Measurements from ENCODE around the gene SVOPL.

The SVOPL gene

GRCh38 chr7:138613630-138614029 lies 87.5 kb downstream of the SVOPL start:
- 98% methylated on average over 2 of the region's 2 CpGs for WGBS, 2 experiments
- Histone ChIP-seq H3K27ac (ENCODE audit: insufficient read depth, low read depth, low read length, poor library complexity, severe bottlenecking) (no peak overlapping the region), H3K9me3 (ENCODE audit: control insufficient read depth, low read length) (no peaks in the 10 kb centered on the region)

GRCh38 chr7:138610671-138611170 lies 90.4 kb downstream of the SVOPL start:
- Histone ChIP-seq H3K36me3 (ENCODE audit: control insufficient read depth, insufficient read depth, low read length) (no peaks in the 10 kb centered on the region), H3K9me3 (ENCODE audit: control insufficient read depth, low read length) (peaks cover 2% of the 10 kb centered on the region), H3K27ac (ENCODE audit: insufficient read depth, low read depth, low read length, poor library complexity, severe bottlenecking) (no peak overlapping the region), H3K27me3 (ENCODE audit: control insufficient read depth, insufficient read depth, low read length, poor library complexity, severe bottlenecking) (no peaks in the 10 kb centered on the region), H3K4me1 (ENCODE audit: control insufficient read depth, insufficient read depth, low read length) (no peaks in the 10 kb centered on the region), H3K4me3 (ENCODE audit: insufficient read depth, low read depth, low read length) (no peak overlapping the region)
- 94% methylated on average over 7 of the region's 7 CpGs for WGBS, 2 experiments

More at GRCh38 chr7:138613630-138614029, 87.5 kb downstream of the SVOPL start:
- Histone ChIP-seq H3K27me3 (ENCODE audit: control insufficient read depth, insufficient read depth, low read length, poor library complexity, severe bottlenecking) (no peaks in the 10 kb centered on the region), H3K4me3 (ENCODE audit: insufficient read depth, low read depth, low read length) (no peak overlapping the region), H3K36me3 (ENCODE audit: control insufficient read depth, insufficient read depth, low read length) (no peaks in the 10 kb centered on the region), H3K4me1 (ENCODE audit: control insufficient read depth, insufficient read depth, low read length) (no peaks in the 10 kb centered on the region)

GRCh38 chr7:138608275-138608674 lies 92.9 kb downstream of the SVOPL start:
- H3K9me3 ChIP-seq (ENCODE audit: control insufficient read depth, low read length) = peaks cover 2% of the 10 kb centered on the region
- no peaks in the 10 kb centered on the region for H3K4me1 ChIP-seq (ENCODE audit: control insufficient read depth, insufficient read depth, low read length)
- 95% methylated on average over 11 of the region's 12 CpGs for WGBS, 2 experiments
- H3K27me3 ChIP-seq (ENCODE audit: control insufficient read depth, insufficient read depth, low read length, poor library complexity, severe bottlenecking) = no peaks in the 10 kb centered on the region
- no peak overlapping the region for H3K27ac ChIP-seq (ENCODE audit: insufficient read depth, low read depth, low read length, poor library complexity, severe bottlenecking)
- no peaks in the 10 kb centered on the region for H3K36me3 ChIP-seq (ENCODE audit: control insufficient read depth, insufficient read depth, low read length)
- no peak overlapping the region for H3K4me3 ChIP-seq (ENCODE audit: insufficient read depth, low read depth, low read length)

GRCh38 chr7:138607216-138608126 lies 93.7 kb downstream of the SVOPL start:
- no peaks in the 10 kb centered on the region for H3K4me1 ChIP-seq (ENCODE audit: control insufficient read depth, insufficient read depth, low read length)
- H3K9me3 ChIP-seq (ENCODE audit: control insufficient read depth, low read length) = peaks cover 2% of the 10 kb centered on the region
- H3K27ac ChIP-seq (ENCODE audit: insufficient read depth, low read depth, low read length, poor library complexity, severe bottlenecking) = no peak overlapping the region
- H3K27me3 ChIP-seq (ENCODE audit: control insufficient read depth, insufficient read depth, low read length, poor library complexity, severe bottlenecking) = no peaks in the 10 kb centered on the region
- no peak overlapping the region for H3K4me3 ChIP-seq (ENCODE audit: insufficient read depth, low read depth, low read length)
- WGBS, 2 experiments = 94 to 97% methylated on average over 11 of the region's 11 CpGs
- no peaks in the 10 kb centered on the region for H3K36me3 ChIP-seq (ENCODE audit: control insufficient read depth, insufficient read depth, low read length)

GRCh38 chr7:138606236-138606635 lies 94.9 kb downstream of the SVOPL start:
- Histone ChIP-seq H3K9me3 (ENCODE audit: control insufficient read depth, low read length) (peaks cover 2% of the 10 kb centered on the region), H3K27me3 (ENCODE audit: control insufficient read depth, insufficient read depth, low read length, poor library complexity, severe bottlenecking) (no peaks in the 10 kb centered on the region), H3K27ac (ENCODE audit: insufficient read depth, low read depth, low read length, poor library complexity, severe bottlenecking) (no peak overlapping the region), H3K4me3 (ENCODE audit: insufficient read depth, low read depth, low read length) (no peak overlapping the region), H3K4me1 (ENCODE audit: control insufficient read depth, insufficient read depth, low read length) (no peaks in the 10 kb centered on the region), H3K36me3 (ENCODE audit: control insufficient read depth, insufficient read depth, low read length) (no peaks in the 10 kb centered on the region)
- 92 to 94% methylated on average over 3 of the region's 3 CpGs for WGBS, 2 experiments

- no peak overlapping the region for H3K4me3 ChIP-seq (ENCODE audit: insufficient read depth, low read depth, low read length)
- no peaks in the 10 kb centered on the region for H3K36me3 ChIP-seq (ENCODE audit: control insufficient read depth, insufficient read depth, low read length)
- H3K27ac ChIP-seq (ENCODE audit: insufficient read depth, low read depth, low read length, poor library complexity, severe bottlenecking) = no peak overlapping the region
- peaks cover 2% of the 10 kb centered on the region for H3K9me3 ChIP-seq (ENCODE audit: control insufficient read depth, low read length)
- no peaks in the 10 kb centered on the region for H3K4me1 ChIP-seq (ENCODE audit: control insufficient read depth, insufficient read depth, low read length)
- 91 to 95% methylated on average over 8 of the region's 8 CpGs for WGBS, 2 experiments
- no peaks in the 10 kb centered on the region for H3K27me3 ChIP-seq (ENCODE audit: control insufficient read depth, insufficient read depth, low read length, poor library complexity, severe bottlenecking)
Observed at GRCh38 chr7:138603549-138604318, 97.4 kb downstream of the SVOPL start.

- H3K4me3 ChIP-seq (ENCODE audit: insufficient read depth, low read depth, low read length) = no peak overlapping the region
- no peaks in the 10 kb centered on the region for H3K4me1 ChIP-seq (ENCODE audit: control insufficient read depth, insufficient read depth, low read length)
- H3K36me3 ChIP-seq (ENCODE audit: control insufficient read depth, insufficient read depth, low read length) = no peaks in the 10 kb centered on the region
- no peak overlapping the region for H3K27ac ChIP-seq (ENCODE audit: insufficient read depth, low read depth, low read length, poor library complexity, severe bottlenecking)
- H3K27me3 ChIP-seq (ENCODE audit: control insufficient read depth, insufficient read depth, low read length, poor library complexity, severe bottlenecking) = no peaks in the 10 kb centered on the region
- 91 to 92% methylated on average over 1 of the region's 1 CpG for WGBS, 2 experiments
- peaks cover 2% of the 10 kb centered on the region for H3K9me3 ChIP-seq (ENCODE audit: control insufficient read depth, low read length)
Observed at GRCh38 chr7:138602451-138602850, 98.7 kb downstream of the SVOPL start.

- Histone ChIP-seq H3K4me1 (ENCODE audit: control insufficient read depth, insufficient read depth, low read length) (no peaks in the 10 kb centered on the region), H3K4me3 (ENCODE audit: insufficient read depth, low read depth, low read length) (no peak overlapping the region), H3K36me3 (ENCODE audit: control insufficient read depth, insufficient read depth, low read length) (no peaks in the 10 kb centered on the region), H3K9me3 (ENCODE audit: control insufficient read depth, low read length) (no peaks in the 10 kb centered on the region), H3K27ac (ENCODE audit: insufficient read depth, low read depth, low read length, poor library complexity, severe bottlenecking) (no peak overlapping the region), H3K27me3 (ENCODE audit: control insufficient read depth, insufficient read depth, low read length, poor library complexity, severe bottlenecking) (no peaks in the 10 kb centered on the region)
- WGBS, 2 experiments = 95% methylated on average over 2 of the region's 2 CpGs; no CpG with 5 or more reads in 1 of the 2 experiments
Observed at GRCh38 chr7:138595454-138595853, 105.7 kb downstream of the SVOPL start.

- no peaks in the 10 kb centered on the region for H3K9me3 ChIP-seq (ENCODE audit: control insufficient read depth, low read length)
- WGBS, 2 experiments = 84 to 86% methylated on average over 1 of the region's 1 CpG
- H3K4me1 ChIP-seq (ENCODE audit: control insufficient read depth, insufficient read depth, low read length) = no peaks in the 10 kb centered on the region
- H3K36me3 ChIP-seq (ENCODE audit: control insufficient read depth, insufficient read depth, low read length) = peaks cover 6% of the 10 kb centered on the region
- H3K27ac ChIP-seq (ENCODE audit: insufficient read depth, low read depth, low read length, poor library complexity, severe bottlenecking) = no peak overlapping the region
- no peak overlapping the region for H3K4me3 ChIP-seq (ENCODE audit: insufficient read depth, low read depth, low read length)
- H3K27me3 ChIP-seq (ENCODE audit: control insufficient read depth, insufficient read depth, low read length, poor library complexity, severe bottlenecking) = no peaks in the 10 kb centered on the region
Observed at GRCh38 chr7:138590154-138590553, 111.0 kb downstream of the SVOPL start.

- Histone ChIP-seq H3K4me1 (ENCODE audit: control insufficient read depth, insufficient read depth, low read length) (no peaks in the 10 kb centered on the region), H3K9me3 (ENCODE audit: control insufficient read depth, low read length) (no peaks in the 10 kb centered on the region), H3K27me3 (ENCODE audit: control insufficient read depth, insufficient read depth, low read length, poor library complexity, severe bottlenecking) (no peaks in the 10 kb centered on the region), H3K4me3 (ENCODE audit: insufficient read depth, low read depth, low read length) (no peak overlapping the region), H3K36me3 (ENCODE audit: control insufficient read depth, insufficient read depth, low read length) (peaks cover 13% of the 10 kb centered on the region), H3K27ac (ENCODE audit: insufficient read depth, low read depth, low read length, poor library complexity, severe bottlenecking) (no peak overlapping the region)
- WGBS, 2 experiments = 80 to 100% methylated on average over 1 of the region's 2 CpGs
Observed at GRCh38 chr7:138588986-138589385, 112.2 kb downstream of the SVOPL start.

Data from ectodermal cell (in vitro differentiated cells).